Muscle of leg (tissue), 11 donors: Measurements from ENCODE around the gene FAM174B. TPM values are rescaled to one million over a fixed set of nuclear protein-coding genes. Genes with fewer than 3 reads are reported as not detected.

Experiments
- DNase-seq: peaks from one replicate; pipeline ENCODE4 v3.0.0; 2013
- H3K27ac ChIP-seq: one replicate; pipeline ENCODE4 v1.5.1; 2013; ENCODE audit warnings: mild to moderate bottlenecking, low read length, control low read depth
- H3K27me3 ChIP-seq: one replicate; pipeline ENCODE4 v1.6.1; 2013; ENCODE audit warnings: low read length; ENCODE audit not compliant: control insufficient read depth, insufficient read depth
- H3K36me3 ChIP-seq: one replicate; pipeline ENCODE4 v1.6.1; 2013; ENCODE audit warnings: low read length; ENCODE audit not compliant: control insufficient read depth, insufficient read depth
- H3K4me1 ChIP-seq: one replicate; pipeline ENCODE4 v1.6.1; 2013; ENCODE audit warnings: low read length; ENCODE audit not compliant: control insufficient read depth, insufficient read depth
- H3K4me3 ChIP-seq: one replicate; pipeline ENCODE4 v1.5.1; 2013; ENCODE audit warnings: low read length, control low read depth
- H3K9me3 ChIP-seq: replicated peaks from 2 replicates; pipeline ENCODE4 v1.6.1; 2013; ENCODE audit warnings: low read depth, low read length; ENCODE audit not compliant: control insufficient read depth
- WGBS: methylation state at CpG from one replicate; pipeline ENCODE4 v1.1.5; 2013; ENCODE audit warnings: missing lambda C conversion rate; ENCODE audit not compliant: insufficient coverage; 5-methylcytosine and 5-hydroxymethylcytosine counted together
- polyA plus RNA-seq, 8 donors: library from polyadenylated mRNA; unstranded; fragments of 120-200 nt; gene quantifications; one replicate each; pipeline versions ENCODE4 v1.2.1 to v1.2.3, GENCODE V29; 2013; ENCODE audit warnings: inconsistent platforms in 1 of 8, low replicate concordance in 1 of 8; ENCODE audit not compliant: insufficient read length in 8 of 8, insufficient read depth in 1 of 8
- total RNA-seq: library from RNA; stranded (reverse); fragments of 120-200 nt; gene quantifications from one replicate; pipeline ENCODE4 v1.2.4, GENCODE V29; 2013

FAM174B gene
- total and polyA plus RNA-seq, 9 donors: 13.3 to 25.4 (median 17.1) TPM

GRCh38 chr15:92586383-92586942, 69.1 kb downstream of the FAM174B start:
- no peak overlapping the region for H3K27ac ChIP-seq
- H3K9me3 ChIP-seq: no peaks in the 10 kb centered on the region
- peaks cover 27% of the 10 kb centered on the region for H3K4me1 ChIP-seq
- peak; percentile 66 for DNase-seq
- whole genome bisulfite sequencing: 70% methylated on average over 8 of the region's 8 CpGs
- H3K36me3 ChIP-seq: no peaks in the 10 kb centered on the region
- H3K27me3 ChIP-seq: no peaks in the 10 kb centered on the region
- H3K4me3 ChIP-seq: no peak overlapping the region

- peak; percentile 49 for DNase-seq
- Histone ChIP-seq H3K27ac (no peak overlapping the region), H3K4me1 (peaks cover 33% of the 10 kb centered on the region), H3K4me3 (no peak overlapping the region), H3K9me3 (no peaks in the 10 kb centered on the region), H3K36me3 (no peaks in the 10 kb centered on the region), H3K27me3 (no peaks in the 10 kb centered on the region)
- no CpG with 5 or more reads among the region's 4 CpGs for WGBS
Observed at GRCh38 chr15:92584105-92584504, 71.5 kb downstream of the FAM174B start.

DNA sequence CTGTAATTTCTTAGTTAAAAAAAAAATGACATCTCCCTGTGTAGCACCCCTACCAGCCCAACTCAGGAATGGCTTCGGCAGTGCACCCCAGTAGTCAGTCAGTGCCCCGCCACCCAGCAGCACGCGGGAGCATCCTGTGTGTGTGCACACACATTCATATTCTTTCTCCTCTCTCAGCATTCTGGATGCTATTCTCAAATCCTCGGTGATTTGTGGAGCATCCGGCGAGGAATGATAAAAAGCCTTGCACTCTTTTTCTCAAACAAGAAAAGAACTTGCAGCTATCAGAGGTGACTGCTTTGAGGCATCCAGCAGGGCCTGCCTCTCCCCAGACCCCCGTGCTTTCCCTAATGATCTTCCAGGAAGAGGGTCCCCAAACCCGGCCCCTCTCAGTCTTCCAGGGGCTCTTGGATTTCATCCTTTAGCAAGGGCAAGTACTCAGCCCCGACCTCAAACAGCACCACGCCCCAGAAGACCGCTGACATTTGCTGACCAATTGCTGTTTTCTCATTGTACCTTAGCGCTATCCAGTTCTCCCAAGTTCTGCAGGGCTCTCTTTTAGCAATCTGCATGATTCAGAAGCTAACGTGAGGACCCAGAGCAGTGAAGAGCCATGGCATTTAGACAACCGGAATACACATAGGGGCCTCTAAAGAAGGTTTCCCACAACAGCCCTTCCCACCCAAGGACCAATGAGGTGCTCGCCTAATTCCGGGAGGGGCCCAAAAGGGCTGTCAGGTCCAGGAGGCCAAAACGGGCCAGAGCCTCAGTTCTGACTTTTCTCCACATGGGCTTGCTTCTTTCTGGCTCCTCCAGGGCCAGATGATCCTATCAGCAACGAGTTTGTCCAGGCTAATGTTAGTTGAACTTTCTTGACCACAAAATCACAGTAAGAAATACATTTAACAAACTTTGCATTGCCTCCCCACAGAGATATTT, 72.2 kb downstream of the FAM174B start:
- H3K9me3 ChIP-seq: no peaks in the 10 kb centered on the region
- DNase-seq: peak; percentile 33
- H3K27me3 ChIP-seq: no peaks in the 10 kb centered on the region
- 62% methylated on average over 17 of the region's 19 CpGs for WGBS
- H3K4me1 ChIP-seq: peaks cover 36% of the 10 kb centered on the region
- H3K27ac ChIP-seq: no peak overlapping the region
- H3K36me3 ChIP-seq: no peaks in the 10 kb centered on the region
- H3K4me3 ChIP-seq: no peak overlapping the region

- Histone ChIP-seq H3K27me3 (no peaks in the 10 kb centered on the region), H3K27ac (peak overlapping the region; percentile 74), H3K4me1 (peaks cover 36% of the 10 kb centered on the region), H3K4me3 (no peak overlapping the region), H3K9me3 (no peaks in the 10 kb centered on the region), H3K36me3 (no peaks in the 10 kb centered on the region)
- WGBS: 66% methylated on average over 6 of the region's 6 CpGs
- peak; percentile 59 for DNase-seq
Observed at GRCh38 chr15:92582206-92582605, 73.4 kb downstream of the FAM174B start.

DNA sequence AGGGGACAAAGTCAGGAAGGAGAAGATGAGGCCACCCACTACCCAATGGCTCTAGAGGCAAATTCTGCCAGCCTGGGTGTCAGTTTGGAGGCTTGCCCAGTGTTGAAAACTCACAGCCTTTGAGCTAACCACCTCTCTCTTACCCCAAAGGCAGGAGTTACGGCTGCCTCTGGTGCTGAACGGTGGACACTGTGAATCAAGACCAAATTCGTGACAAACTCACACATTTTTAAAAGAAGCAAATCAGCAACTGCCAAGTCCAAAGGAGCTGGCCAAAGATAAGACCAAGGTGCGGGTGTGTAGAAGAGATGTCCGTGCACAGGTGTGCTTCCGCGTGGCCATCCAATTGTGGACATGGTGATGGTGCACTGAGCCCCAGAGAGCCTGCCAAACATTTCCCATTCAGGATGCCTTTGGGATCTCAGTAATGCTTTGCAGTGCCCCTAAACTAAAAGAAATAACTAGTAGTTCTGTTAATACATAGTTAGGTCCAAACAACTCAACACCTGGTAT, 74.6 kb downstream of the FAM174B start:
- H3K36me3 ChIP-seq: no peaks in the 10 kb centered on the region
- H3K4me1 ChIP-seq: peaks cover 30% of the 10 kb centered on the region
- whole genome bisulfite sequencing: 96% methylated on average over 4 of the region's 7 CpGs
- H3K9me3 ChIP-seq: no peaks in the 10 kb centered on the region
- H3K27me3 ChIP-seq: no peaks in the 10 kb centered on the region
- no peak overlapping the region for H3K4me3 ChIP-seq
- no peak for DNase-seq
- no peak overlapping the region for H3K27ac ChIP-seq

GRCh38 chr15:92580521-92580920, 75.1 kb downstream of the FAM174B start:
- no peak overlapping the region for H3K27ac ChIP-seq
- H3K27me3 ChIP-seq: no peaks in the 10 kb centered on the region
- WGBS: 68% methylated on average over 10 of the region's 12 CpGs
- no peak overlapping the region for H3K4me3 ChIP-seq
- peaks cover 30% of the 10 kb centered on the region for H3K4me1 ChIP-seq
- H3K9me3 ChIP-seq: no peaks in the 10 kb centered on the region
- no peaks in the 10 kb centered on the region for H3K36me3 ChIP-seq
- DNase-seq: no peak

DNA sequence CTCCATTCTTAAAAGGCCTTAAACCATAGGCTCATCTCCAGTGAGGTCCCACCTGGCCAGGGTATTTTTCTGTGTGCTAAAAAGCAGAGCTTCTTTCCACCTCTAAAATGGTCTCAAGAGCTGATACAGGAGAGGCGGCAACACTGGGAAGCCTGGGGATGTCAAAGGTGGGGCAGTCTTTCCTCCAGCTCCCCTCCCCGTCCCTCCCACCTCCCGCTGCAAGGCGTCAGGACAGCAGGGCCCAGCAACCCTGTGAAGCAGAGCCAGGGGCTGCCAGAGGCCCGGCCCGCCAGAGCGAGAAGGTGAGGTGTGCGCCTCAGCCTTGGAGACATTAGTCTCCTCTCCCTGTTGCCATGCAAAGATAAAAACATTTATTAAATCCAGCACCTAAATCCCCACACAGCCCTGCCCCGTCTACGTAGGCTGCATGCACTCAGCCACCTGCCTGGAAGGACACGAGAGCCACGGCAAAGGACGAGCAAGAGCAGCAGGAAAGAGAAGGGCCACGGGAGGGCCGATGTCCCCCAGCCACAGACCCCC, 75.6 kb downstream of the FAM174B start:
- Histone ChIP-seq H3K27me3 (no peaks in the 10 kb centered on the region), H3K36me3 (no peaks in the 10 kb centered on the region), H3K9me3 (no peaks in the 10 kb centered on the region), H3K27ac (no peak overlapping the region), H3K4me1 (peaks cover 30% of the 10 kb centered on the region), H3K4me3 (no peak overlapping the region)
- 76% methylated on average over 13 of the region's 15 CpGs for WGBS
- no peak for DNase-seq

DNA sequence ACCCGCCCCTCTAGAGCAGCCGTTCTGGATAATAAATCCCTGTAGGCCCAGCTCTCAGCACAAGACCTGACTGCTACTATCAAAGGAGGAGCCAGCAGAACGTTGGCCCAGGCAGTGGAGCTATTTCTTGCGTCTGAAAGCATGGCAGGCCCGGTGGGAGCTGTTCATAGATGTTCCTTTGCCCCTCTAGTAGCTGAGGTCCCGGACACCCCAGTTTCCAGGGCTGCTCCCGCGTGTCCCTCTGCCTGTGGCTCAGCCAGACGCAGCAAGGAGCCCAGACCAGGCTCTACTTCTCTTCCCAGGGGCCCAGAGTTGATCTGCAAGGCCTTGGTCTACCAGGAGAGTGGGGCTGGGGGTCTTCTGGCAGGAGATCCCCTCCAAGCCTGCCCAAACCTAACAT, 76.1 kb downstream of the FAM174B start:
- Histone ChIP-seq H3K9me3 (no peaks in the 10 kb centered on the region), H3K4me3 (no peak overlapping the region), H3K27ac (no peak overlapping the region), H3K36me3 (no peaks in the 10 kb centered on the region), H3K4me1 (peaks cover 29% of the 10 kb centered on the region), H3K27me3 (no peaks in the 10 kb centered on the region)
- DNase-seq: no peak
- WGBS: 60% methylated on average over 8 of the region's 9 CpGs

- WGBS: 83% methylated on average over 8 of the region's 12 CpGs
- Histone ChIP-seq H3K27ac (no peak overlapping the region), H3K9me3 (no peaks in the 10 kb centered on the region), H3K36me3 (no peaks in the 10 kb centered on the region), H3K4me1 (peaks cover 20% of the 10 kb centered on the region), H3K4me3 (no peak overlapping the region), H3K27me3 (no peaks in the 10 kb centered on the region)
- DNase-seq: no peak
Observed at GRCh38 chr15:92578096-92578835, 77.3 kb downstream of the FAM174B start.
